DMS153 (cell line): ENCODE measurements around the gene TGFBR3.

Experiments
- DNase-seq: peaks from one replicate; lab custom pipeline; 2025; lab: John Stamatoyannopoulos, UW

Gene TGFBR3

GRCh38 chr1:91885716-91886506 lies at the start of gene TGFBR3:
TGFBR3 (minus strand) TSS chr1:91886151; CDS start chr1:91861531, 24,620 bp downstream.
- DNase-seq = peak; percentile 81

GRCh38 chr1:91929250-91929649 lies 43.3 kb upstream of the TGFBR3 start:
- DNase-seq = no peak

- DNase-seq = no peak
These were observed 42.1 kb upstream of the TGFBR3 start for GRCh38 chr1:91928026-91928425.

GRCh38 chr1:91925644-91926435 lies 39.9 kb upstream of the TGFBR3 start:
- DNase-seq = no peak

GRCh38 chr1:91924146-91924545 lies 38.2 kb upstream of the TGFBR3 start:
- DNase-seq = no peak

- DNase-seq = no peak
These were observed 34.0 kb upstream of the TGFBR3 start for GRCh38 chr1:91919962-91920361.

- DNase-seq = no peak
These were observed 31.0 kb upstream of the TGFBR3 start for GRCh38 chr1:91916811-91917460.

GRCh38 chr1:91916046-91916445 lies 30.1 kb upstream of the TGFBR3 start:
- DNase-seq = no peak

GRCh38 chr1:91913018-91913417 lies 27.1 kb upstream of the TGFBR3 start:
- DNase-seq = no peak

- DNase-seq = no peak
These were observed 26.3 kb upstream of the TGFBR3 start for GRCh38 chr1:91912266-91912665.

GRCh38 chr1:91901231-91901630 lies 15.3 kb upstream of the TGFBR3 start:
- no peak for DNase-seq

- DNase-seq = no peak
These were observed 14.6 kb upstream of the TGFBR3 start for GRCh38 chr1:91900562-91900961.

GRCh38 chr1:91897016-91897415 lies 11.1 kb upstream of the TGFBR3 start:
- DNase-seq = no peak

- no peak for DNase-seq
These were observed 10.0 kb upstream of the TGFBR3 start for GRCh38 chr1:91895832-91896556.

- DNase-seq = no peak
These were observed 8.2 kb upstream of the TGFBR3 start for GRCh38 chr1:91894036-91894761.

- no peak for DNase-seq
These were observed 6.0 kb upstream of the TGFBR3 start for GRCh38 chr1:91891969-91892368.

- no peak for DNase-seq
These were observed 5.5 kb upstream of the TGFBR3 start for GRCh38 chr1:91891454-91891853.

GRCh38 chr1:91889717-91890459 lies 3.9 kb upstream of the TGFBR3 start:
- DNase-seq = no peak

GRCh38 chr1:91885213-91885715 lies 687 bp downstream of the TGFBR3 start:
- DNase-seq = no peak

GRCh38 chr1:91884459-91885212 lies 1.3 kb downstream of the TGFBR3 start:
- no peak for DNase-seq
